GM19025 (cell line): Measurements from ENCODE around the gene MAPK9.

ENCODE experiments used
- ATAC-seq: cut with Tn5 transposase; IDR thresholded peaks from one replicate; pipeline ENCODE4 v1.9.1; 2021; ENCODE audit warnings: mild to moderate bottlenecking, low read depth, moderate library complexity; ENCODE audit not compliant: unreplicated experiment

Gene MAPK9

GRCh38 chr5:180297587-180298282 lies 5.9 kb upstream of the MAPK9 start:
- ATAC-seq = no peak

GRCh38 chr5:180296771-180297170 lies 4.9 kb upstream of the MAPK9 start:
- ATAC-seq = no peak

GRCh38 chr5:180294913-180295555 lies 3.2 kb upstream of the MAPK9 start:
- no peak for ATAC-seq

- no peak for ATAC-seq
Observed at GRCh38 chr5:180294411-180294810, 2.5 kb upstream of the MAPK9 start.

DNA sequence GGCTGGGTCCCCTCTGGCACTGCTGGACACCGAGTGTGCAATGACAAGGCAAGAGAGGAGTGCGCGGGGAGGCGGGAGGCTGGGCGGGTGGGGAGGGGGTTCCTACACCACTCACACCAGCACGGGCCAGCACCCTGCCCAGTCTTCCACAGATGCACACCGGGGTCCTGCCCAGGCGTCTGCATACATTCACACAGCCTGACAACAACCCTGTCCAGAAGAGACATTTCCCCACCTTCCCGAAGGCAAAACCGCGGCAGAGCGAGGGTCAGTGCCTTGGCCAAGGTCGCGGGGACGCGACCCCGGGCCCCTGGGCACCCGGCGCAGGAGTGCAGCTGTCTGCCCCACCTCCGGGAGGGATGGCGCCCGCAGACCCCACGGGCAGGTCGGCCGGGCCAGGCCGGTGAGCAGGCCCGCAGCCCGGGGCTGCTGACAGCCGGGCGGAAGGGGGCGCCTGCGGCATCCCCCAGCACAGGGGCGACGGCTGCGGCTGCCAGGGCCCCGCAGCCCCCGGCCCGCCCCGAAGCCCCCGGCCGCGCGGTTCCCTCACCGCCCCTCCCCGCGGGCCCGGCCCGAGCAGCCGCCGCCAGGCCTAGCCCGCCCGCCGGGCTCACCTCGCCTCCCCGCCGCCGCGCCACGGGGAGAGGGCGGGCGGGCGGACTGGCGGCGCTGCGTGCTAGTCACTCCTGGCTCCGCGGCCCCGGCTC lies 496 bp downstream of the MAPK9 start:
- peak; percentile 39 for ATAC-seq

DNA sequence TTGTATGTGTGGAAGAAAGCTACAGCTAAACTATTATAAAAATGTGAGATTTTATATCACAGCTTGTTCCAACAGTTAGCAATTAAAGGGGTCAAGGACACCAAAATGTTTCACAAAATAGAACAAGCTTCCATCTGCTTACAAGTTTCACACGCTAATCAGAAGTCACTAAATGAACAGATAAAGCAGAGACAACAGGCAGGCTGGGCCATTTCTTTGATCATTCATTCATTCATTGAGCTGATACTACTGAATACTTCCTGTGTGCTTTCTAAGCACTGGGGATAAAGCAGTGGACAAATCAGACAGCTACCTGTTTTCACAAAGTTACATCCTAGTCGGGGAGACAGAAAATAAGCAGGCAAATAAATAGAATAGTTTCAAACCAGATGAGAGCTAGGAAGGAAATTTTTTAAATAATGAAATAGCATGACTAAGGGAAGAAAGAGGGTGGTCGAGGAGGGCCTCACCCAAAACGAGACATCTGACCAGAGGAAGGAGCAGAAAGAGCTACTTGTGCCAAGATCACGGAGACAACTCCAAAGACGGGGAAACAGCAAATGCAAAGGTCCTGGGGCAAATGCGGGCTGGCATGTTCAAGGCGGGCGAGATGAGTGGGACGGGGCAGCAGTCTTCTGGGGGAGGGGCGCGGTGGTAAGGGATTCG lies 1.2 kb downstream of the MAPK9 start:
- no peak for ATAC-seq

- no peak for ATAC-seq
Observed at GRCh38 chr5:180289966-180290365, 1.9 kb downstream of the MAPK9 start.

DNA sequence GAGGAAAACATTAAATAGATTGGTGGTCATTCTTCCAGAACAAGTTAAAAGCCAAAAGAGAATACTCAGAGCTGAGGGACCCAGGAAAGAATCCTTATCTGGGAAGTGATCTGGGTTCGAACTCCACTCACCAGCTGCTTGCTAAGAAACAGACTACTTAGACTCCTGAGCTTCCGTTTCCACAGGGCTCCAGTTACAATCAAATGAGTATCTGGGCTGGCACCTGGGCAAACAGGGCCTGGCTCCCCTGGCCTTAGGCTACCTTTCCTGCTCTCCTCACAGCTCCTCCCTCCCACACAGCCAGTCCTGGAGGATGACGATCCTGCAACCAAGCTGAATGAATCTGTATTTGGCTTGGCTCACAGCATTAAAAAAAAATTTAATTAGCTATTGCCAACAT lies 2.5 kb downstream of the MAPK9 start:
- no peak for ATAC-seq

GRCh38 chr5:180287868-180288267 lies 4.0 kb downstream of the MAPK9 start:
- ATAC-seq = no peak

GRCh38 chr5:180287404-180287803 lies 4.5 kb downstream of the MAPK9 start:
- ATAC-seq = no peak

DNA sequence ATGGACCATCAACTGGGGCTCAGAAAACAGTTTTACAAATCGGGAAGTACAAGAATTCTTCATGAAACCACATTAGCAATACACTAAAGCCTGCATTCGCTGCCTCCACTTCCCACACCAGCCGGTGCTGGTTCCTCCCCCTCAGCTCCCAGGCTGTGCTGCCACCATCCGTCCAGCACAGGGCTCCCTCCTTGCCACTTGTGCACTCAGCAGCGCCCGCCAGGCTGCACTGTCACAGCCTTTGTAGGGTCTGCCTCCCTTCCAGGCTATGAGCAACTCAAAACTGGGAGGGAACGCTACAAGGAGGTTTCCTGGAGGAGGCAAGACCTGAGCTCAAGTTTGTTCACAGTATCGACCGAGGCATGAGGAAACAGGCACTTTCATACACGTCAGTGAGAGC lies 7.7 kb downstream of the MAPK9 start:
- ATAC-seq = no peak

DNA sequence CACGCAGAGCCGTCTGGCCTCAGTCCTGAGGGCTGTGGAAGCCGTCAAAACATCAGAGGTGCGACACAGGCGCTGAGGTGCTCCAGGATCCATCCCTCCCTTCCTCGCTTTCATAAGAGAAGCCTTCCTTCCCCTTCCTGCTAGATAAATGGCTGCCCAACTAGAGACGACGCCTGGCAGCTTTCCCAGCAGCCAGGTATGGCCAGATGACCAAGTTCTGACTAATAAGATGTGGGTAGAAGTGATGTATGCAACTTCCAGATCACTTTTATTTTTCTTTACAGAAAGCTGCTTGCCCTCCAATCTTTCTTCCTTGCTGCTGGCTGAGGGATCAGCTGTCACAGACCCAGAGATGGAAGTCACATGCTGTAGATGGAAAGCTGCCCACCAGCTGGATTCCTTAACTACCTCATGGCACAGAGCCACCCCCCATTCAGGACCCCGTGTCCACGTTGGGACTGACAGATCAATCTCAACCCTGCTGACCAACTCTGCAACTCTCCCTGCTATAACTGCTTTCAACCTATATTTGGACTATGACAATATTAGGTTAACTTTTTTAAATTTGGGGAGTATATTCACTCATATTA lies 8.8 kb downstream of the MAPK9 start:
- no peak for ATAC-seq

GRCh38 chr5:180282281-180282680 lies 9.6 kb downstream of the MAPK9 start:
- no peak for ATAC-seq

DNA sequence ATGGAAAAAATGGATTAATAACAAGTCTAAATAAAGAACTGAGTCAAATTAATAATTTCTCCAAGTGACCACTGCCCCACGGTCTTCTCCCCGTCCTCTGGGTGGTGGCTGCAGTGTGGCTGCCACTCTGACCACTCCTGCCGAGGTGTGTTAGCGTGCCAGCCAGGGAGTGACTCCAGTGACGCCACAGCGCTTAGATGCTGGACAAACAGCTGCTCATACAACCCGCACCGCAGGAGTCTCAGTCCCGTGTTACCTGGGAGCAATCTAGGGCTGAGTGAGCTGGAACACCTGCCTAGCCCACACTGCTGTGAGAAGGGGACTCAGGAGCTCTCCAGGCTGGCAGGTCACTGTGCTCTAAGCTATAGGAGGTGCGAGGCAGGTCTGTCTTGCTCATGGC lies 10.2 kb downstream of the MAPK9 start:
- no peak for ATAC-seq

GRCh38 chr5:180274695-180275094 lies 17.2 kb downstream of the MAPK9 start:
- no peak for ATAC-seq

DNA sequence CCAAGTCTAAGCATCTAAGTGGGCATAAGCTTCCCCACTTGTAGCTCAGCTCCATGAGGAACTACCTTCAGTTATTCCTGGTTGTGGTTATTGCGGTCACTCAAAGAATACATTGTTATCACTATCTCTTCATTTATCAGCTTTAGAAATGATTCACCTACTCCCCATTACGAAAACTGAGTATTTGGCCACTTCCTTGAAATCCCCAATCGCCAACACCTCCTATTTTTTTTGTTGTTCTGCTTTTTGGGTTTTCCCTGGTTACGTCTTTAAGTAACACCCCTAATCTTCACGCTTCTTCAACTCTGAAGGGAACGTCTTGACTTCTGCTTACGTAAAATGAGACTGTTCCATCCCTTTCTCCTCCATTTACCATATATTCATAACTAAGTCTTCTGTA lies 20.7 kb downstream of the MAPK9 start:
- ATAC-seq = no peak

DNA sequence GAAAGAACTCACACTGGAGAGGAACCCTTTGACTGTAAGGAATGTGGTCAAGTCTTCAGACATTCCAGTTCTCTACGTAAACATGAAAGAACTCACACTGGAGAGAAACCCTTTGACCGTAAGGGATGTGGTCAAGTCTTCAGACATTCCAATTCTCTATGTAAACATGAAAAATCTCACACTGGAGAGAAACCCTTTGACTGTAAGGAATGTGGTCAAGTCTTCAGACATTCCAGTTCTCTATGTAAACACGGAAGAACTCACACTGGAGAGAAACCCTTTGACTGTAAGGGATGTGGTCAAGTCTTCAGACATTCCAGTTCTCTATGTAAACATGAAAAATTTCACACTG lies 32.6 kb downstream of the MAPK9 start:
- ATAC-seq = no peak

- ATAC-seq = no peak
Observed at GRCh38 chr5:180253036-180253824, 38.7 kb downstream of the MAPK9 start.

- ATAC-seq = no peak
Observed at GRCh38 chr5:180251887-180252286, 40.0 kb downstream of the MAPK9 start.

DNA sequence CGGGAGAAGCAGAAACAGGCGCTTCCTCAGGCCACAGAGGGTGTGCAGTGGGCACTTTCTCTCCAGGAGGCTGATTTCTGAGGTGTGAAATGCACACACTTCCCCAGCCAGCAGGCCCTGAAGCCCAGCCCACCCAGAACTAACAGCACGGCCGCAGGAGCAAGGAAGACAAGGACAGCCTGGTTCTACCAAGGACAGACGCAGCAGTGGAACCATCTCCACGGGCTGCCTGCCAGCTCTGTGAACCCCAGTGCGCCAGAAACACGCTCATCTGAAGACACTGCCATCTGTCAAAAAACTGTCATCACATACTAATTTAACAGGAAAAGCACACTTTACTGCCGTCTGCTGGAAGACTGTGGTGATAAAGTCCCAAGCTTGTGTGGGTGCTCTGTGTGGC lies 40.7 kb downstream of the MAPK9 start:
- ATAC-seq = no peak
